Stimulated activated CD8-positive, alpha-beta memory T cell treated with anti-CD3 and anti-CD28 coated beads, Interleukin-15, amount 100 ng/mL, for 48 hours (primary cell): Measurements from ENCODE around the gene AGK.

Experiments used
- DNase-seq, 2 donors: peaks; one replicate each; pipeline ENCODE4 v3.0.0-alpha.2; 2020; ENCODE audit warnings: low read depth in 2 of 2

Gene AGK

GRCh38 chr7:141551094-141551781 is at the start of gene AGK:
TSS of gene AGK (plus strand) at chr7:141551410. CDS start at chr7:141555467, 4,057 bp downstream.
- DNase-seq, result peak; percentile 66 to 68

GRCh38 chr7:141501451-141501850 is 49.8 kb upstream of the AGK start:
- no peak for DNase-seq

GRCh38 chr7:141511316-141511675 is 39.9 kb upstream of the AGK start:
- peak in 1 of 2 donors; percentile 7 for DNase-seq

DNA sequence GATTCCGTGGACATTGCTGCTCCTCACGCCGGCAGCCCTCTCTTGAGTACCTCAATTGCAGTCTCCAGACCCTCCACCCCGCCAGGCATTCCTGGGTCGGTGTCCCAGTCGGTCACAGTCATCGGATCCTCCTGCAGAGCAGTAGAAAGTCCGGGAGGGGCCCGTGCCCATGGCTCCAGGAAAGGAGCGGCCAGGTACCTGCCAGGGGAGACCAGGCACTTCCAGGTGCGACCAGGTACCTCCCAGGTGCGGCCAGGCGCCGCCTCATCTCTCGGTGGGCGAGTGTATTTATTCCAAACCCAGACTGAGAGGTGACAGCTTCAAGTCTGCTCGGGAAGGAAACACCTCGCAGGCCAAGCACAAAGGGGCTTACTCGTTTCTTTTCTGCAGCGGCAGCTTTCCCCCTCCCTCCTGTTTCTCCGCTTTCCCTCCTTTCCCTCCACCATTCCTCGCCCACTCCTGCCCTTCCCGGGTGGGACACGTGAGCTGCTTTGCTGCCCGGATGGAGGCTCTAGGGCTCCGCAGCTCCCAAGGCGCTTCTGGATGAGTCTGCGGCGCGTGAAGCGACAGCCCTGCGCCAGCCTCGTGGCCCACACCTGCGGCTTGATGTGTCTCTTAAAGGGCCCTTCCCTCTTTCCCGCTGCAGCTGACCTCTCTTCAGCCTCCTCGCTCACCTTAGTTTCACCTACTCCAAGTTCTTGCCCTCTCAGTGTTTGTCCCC is 39.4 kb upstream of the AGK start:
- DNase-seq, result no peak

DNA sequence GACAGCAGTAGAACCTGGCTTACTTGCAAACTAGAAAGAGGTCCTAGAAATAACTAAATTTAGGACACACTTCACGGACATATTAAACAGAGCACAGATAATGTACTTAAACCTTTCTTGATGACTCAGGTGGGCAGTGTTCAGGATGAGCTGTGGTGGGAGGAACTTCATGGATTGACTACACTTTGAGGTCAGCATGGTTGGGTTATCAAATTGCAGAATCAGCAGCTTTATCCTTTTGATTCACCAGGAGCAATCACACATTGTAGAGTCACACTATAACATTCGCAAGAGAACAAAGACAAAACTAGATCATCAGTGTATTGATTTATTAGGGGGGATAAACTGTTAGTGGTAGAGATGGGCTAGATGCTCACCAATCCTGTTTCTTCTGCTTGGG is 38.6 kb upstream of the AGK start:
- no peak for DNase-seq

- no peak for DNase-seq
Measured at GRCh38 chr7:141513720-141514119, 37.5 kb upstream of the AGK start.

DNA sequence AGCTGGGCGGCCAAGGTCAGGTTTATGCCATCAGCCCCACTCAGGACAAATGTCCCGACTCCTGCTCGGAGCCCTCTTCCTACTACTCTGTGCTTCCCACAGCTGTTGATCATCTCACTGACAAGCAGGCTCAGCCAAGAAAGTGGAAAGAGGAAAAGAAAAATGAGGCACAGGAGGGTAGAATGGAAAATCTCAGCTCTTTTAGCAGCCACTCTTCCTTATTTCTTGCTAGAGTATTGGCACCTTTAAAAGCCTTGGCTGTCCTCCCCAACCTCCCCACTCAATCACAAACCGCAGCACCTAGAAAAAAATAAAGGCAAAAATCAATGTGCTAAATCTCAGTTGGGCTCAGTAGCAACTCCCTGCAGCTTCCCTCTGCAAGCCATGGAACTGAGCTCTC is 35.3 kb upstream of the AGK start:
- no peak for DNase-seq

- DNase-seq, result no peak
Measured at GRCh38 chr7:141519623-141520022, 31.6 kb upstream of the AGK start.

- no peak for DNase-seq
Measured at GRCh38 chr7:141522657-141523342, 28.4 kb upstream of the AGK start.

DNA sequence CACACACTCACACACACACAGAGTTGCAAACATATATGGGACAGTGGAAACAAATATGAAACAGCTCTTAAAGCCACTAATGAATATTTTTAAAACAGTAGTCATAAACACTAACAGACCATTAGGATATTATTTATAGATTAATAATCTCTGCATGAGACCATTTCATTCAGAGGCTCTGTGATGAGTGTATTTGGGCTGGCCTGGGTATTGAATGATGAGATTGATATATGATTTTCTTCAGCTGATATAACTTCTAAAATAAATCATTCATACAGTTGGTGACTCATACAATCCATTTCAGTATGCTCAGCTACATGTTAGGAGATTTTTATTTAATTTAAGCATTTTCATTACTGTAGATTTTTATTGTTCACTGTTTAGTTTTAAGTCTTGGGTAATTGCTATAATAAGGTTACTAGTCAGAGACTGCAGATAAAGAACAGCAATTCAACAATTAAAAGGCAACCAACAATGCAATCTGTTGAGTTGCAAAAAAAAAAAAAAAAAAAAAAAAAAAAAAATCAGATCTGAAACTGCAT is 25.2 kb upstream of the AGK start:
- DNase-seq, result no peak

DNA sequence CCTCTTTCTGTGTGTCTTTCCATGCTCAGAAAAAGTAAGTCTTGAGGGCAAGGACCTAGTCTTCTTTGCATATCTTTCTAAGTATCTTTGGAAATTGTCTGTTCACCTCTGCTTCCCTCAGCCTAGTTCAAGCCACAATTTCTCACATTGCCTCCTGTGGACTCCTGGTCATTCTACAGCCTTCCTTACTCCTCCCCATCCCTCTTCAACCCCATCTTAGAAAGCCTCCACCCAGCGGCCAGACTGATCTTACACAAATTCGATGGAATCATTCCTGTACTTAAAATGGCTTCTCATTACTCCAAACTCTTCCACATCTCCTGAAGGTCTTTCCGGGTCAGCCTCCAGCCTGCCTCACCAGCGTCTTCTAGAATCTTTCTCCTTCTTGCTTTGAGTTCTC is 24.1 kb upstream of the AGK start:
- DNase-seq, result no peak

DNA sequence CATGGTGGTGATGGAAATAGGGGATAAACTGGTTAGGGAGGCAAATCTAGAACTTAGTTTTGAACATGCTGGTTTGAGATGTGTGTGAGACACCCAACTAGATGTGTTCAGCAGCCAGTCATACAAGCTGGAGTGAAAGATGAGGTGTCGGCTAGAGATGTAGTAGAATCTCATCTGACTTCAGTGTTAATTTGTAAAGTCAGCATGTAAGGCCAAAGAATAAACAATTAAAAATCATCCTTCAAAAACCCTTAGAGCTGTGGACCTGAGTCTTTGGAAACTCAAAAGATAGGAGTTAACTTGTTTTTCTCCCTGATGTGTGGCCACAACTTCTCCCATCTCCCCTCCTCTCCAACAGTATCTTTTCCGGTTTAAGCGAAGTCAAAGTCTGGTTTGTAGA is 22.8 kb upstream of the AGK start:
- no peak for DNase-seq

GRCh38 chr7:141533149-141533949 is 17.9 kb upstream of the AGK start:
- DNase-seq, result no peak

GRCh38 chr7:141534757-141535737 is 16.2 kb upstream of the AGK start:
- no peak for DNase-seq

GRCh38 chr7:141537906-141538305 is 13.3 kb upstream of the AGK start:
- DNase-seq, result no peak

DNA sequence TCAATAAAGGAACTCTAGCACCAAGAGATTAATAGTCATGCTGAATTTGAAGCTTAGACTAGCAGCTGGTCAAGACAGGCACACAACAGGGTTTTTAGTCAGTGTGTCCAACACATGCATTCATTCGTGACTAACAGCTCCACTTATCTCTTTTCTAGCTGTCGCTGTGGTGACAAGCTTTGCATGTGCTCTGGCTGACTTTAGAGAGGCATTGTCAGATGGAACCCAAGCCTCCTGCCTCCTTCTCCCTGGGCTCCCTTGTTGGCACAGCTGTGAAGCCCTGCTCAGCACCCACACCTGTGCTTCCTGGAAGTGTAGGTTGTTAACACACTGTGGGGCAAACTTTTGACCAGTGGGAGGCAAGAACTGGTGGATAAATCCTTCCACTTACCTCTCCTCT is 9.8 kb upstream of the AGK start:
- no peak for DNase-seq

GRCh38 chr7:141544831-141545230 is 6.4 kb upstream of the AGK start:
- DNase-seq, result no peak

DNA sequence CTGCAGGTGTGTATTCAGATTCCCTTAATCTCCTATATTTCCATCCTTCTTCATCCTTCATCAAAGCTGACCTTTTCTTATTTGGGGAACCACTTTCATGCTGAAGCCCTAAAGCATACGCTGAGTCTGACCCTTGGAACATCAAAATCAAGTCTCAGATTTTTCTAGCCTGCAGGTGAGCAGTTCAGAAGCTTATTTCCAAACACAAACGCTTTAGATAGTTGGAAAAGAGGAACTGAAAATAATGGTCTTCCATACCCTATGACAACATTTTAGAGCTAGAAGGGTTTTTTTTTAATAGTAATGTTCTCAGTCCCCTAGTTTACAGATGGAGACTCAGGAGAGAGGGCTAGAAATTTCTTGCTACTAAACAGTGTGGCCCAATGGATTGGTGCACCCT is 1.6 kb upstream of the AGK start:
- no peak for DNase-seq

- DNase-seq, result no peak
Measured at GRCh38 chr7:141550386-141551093, 670 bp upstream of the AGK start.

DNA sequence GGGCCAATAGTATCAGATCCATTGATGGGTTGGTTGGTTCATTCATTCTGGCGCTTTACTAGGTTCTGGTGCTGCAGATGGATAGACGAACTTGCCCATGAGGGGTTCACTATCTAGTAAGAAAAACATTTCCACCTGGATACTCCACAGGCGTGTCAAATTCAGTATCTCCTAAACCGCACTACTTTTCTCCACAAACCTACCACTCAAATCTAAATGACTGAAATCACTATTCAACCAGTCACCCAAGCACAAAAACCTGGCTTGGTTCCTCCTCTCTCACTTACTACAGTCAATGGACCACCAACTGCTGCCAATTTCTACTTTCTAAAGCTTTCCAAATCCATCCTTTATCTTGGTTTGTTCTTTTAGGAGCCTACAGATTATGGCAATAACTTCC is 572 bp downstream of the AGK start:
- no peak for DNase-seq
